DMS 273 treated with DMSO at 0.1 percent for 48 hours (cell line): ENCODE data around the gene PTK7.

Experiments
- DNase-seq: peaks from one replicate; lab custom pipeline; 2025; lab: John Stamatoyannopoulos, UW

PTK7 gene

GRCh38 chr6:43146261-43146660 lies 70.1 kb downstream of the PTK7 start:
- no peak for DNase-seq

- no peak for DNase-seq
Measured at GRCh38 chr6:43146709-43147688, 70.9 kb downstream of the PTK7 start.

GRCh38 chr6:43147691-43148477 lies 71.8 kb downstream of the PTK7 start:
- DNase-seq, result no peak

- DNase-seq, result no peak
Measured at GRCh38 chr6:43149265-43149664, 73.2 kb downstream of the PTK7 start.

- no peak for DNase-seq
Measured at GRCh38 chr6:43150051-43150751, 74.1 kb downstream of the PTK7 start.

GRCh38 chr6:43159599-43159998 lies 83.5 kb downstream of the PTK7 start:
- no peak for DNase-seq

GRCh38 chr6:43163899-43164298 lies 87.8 kb downstream of the PTK7 start:
- DNase-seq, result no peak

- peak; percentile 89 for DNase-seq
Measured at GRCh38 chr6:43170417-43170930, 94.4 kb downstream of the PTK7 start.

GRCh38 chr6:43170931-43171706 lies 95.0 kb downstream of the PTK7 start, which contains the start of gene SRF:
Gene SRF, plus strand, starts transcription at chr6:43171269. Its CDS starts 388 bp downstream, at chr6:43171657.
- peak; percentile 99 for DNase-seq

- no peak for DNase-seq
Measured at GRCh38 chr6:43171707-43172103, 95.6 kb downstream of the PTK7 start.

- DNase-seq, result no peak
Measured at GRCh38 chr6:43172104-43173007, 96.2 kb downstream of the PTK7 start.

GRCh38 chr6:43173591-43174262 lies 97.6 kb downstream of the PTK7 start:
- DNase-seq, result no peak

GRCh38 chr6:43174263-43175112 lies 98.4 kb downstream of the PTK7 start:
- peak; percentile 92 for DNase-seq

- DNase-seq, result no peak
Measured at GRCh38 chr6:43175676-43176422, 99.7 kb downstream of the PTK7 start.

- no peak for DNase-seq
Measured at GRCh38 chr6:43176423-43176786, 100.3 kb downstream of the PTK7 start.

- DNase-seq, result no peak
Measured at GRCh38 chr6:43178150-43178549, 102.0 kb downstream of the PTK7 start.

GRCh38 chr6:43178951-43179830 lies 103.1 kb downstream of the PTK7 start:
- no peak for DNase-seq
